Fibroblast of pulmonary artery (primary cell): Measurements from ENCODE around the gene CRHR2.
A peak's percentile ranks its signal among the peaks of the same experiment; 100 is the strongest.

Experiments
- DNase-seq: peaks from one replicate; pipeline ENCODE4 v3.0.0-alpha.2; 2010; ENCODE audit warnings: low read depth
- H3K4me3 ChIP-seq: replicated peaks from 2 replicates; pipeline ENCODE4 v1.5.1; 2011; ENCODE audit warnings: low read depth, mild to moderate bottlenecking, control low read depth, low read length, moderate library complexity
- CTCF ChIP-seq: IDR thresholded peaks from 2 replicates; pipeline ENCODE4 v1.5.1; 2011; ENCODE audit warnings: mild to moderate bottlenecking, control low read depth, low read length, inconsistent platforms; ENCODE audit errors: missing control alignments

The CRHR2 gene

GRCh38 chr7:30717181-30717580 lies 34.9 kb upstream of the CRHR2 start:
- peak; percentile 8 for DNase-seq
- TF ChIP-seq CTCF, result no peak
- no peak overlapping the region for H3K4me3 ChIP-seq

- DNase-seq, result no peak
- TF ChIP-seq CTCF, result no peak
- no peak overlapping the region for H3K4me3 ChIP-seq
Observed at GRCh38 chr7:30714129-30714528, 31.9 kb upstream of the CRHR2 start.

- H3K4me3 ChIP-seq, result no peak overlapping the region
- peak; percentile 29 for DNase-seq
- TF ChIP-seq CTCF, result no peak
Observed at GRCh38 chr7:30713392-30713791, 31.1 kb upstream of the CRHR2 start.

GRCh38 chr7:30710669-30711068 lies 28.4 kb upstream of the CRHR2 start:
- no peak overlapping the region for H3K4me3 ChIP-seq
- no peak for TF ChIP-seq CTCF
- DNase-seq, result no peak

GRCh38 chr7:30709549-30709948 lies 27.3 kb upstream of the CRHR2 start:
- H3K4me3 ChIP-seq, result no peak overlapping the region
- TF ChIP-seq CTCF, result no peak
- no peak for DNase-seq

GRCh38 chr7:30708983-30709382 lies 26.7 kb upstream of the CRHR2 start:
- peak; percentile 29 for DNase-seq
- no peak overlapping the region for H3K4me3 ChIP-seq
- TF ChIP-seq CTCF, result no peak

- DNase-seq, result no peak
Observed at GRCh38 chr7:30708412-30708811, 26.2 kb upstream of the CRHR2 start.

More at GRCh38 chr7:30708412-30708811, 26.2 kb upstream of the CRHR2 start:
- TF ChIP-seq CTCF, result no peak
- no peak overlapping the region for H3K4me3 ChIP-seq
